ENCODE data around the gene KRT9.

DNA sequence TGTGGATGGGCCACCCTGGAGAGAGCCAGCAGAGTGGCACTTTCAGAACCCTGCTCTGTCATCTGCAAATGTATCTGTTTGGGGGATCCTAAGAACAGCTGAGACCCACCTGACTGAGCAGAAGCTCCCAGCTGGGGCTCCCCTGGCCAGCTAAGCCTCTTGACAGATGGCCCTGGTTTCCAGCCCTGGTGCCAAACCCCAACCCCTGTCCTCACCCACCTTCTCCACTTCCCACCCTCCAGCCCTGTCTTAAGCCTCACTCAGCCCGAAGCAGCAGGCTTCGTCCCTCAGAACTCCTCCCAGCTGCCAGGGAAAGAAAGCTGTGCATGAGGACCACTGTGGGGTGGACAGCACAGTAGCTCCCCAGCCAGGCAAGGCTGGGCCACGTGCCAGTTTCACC lies 3.5 kb upstream of the KRT9 start:
- TF ChIP-seq, protein P1, sequence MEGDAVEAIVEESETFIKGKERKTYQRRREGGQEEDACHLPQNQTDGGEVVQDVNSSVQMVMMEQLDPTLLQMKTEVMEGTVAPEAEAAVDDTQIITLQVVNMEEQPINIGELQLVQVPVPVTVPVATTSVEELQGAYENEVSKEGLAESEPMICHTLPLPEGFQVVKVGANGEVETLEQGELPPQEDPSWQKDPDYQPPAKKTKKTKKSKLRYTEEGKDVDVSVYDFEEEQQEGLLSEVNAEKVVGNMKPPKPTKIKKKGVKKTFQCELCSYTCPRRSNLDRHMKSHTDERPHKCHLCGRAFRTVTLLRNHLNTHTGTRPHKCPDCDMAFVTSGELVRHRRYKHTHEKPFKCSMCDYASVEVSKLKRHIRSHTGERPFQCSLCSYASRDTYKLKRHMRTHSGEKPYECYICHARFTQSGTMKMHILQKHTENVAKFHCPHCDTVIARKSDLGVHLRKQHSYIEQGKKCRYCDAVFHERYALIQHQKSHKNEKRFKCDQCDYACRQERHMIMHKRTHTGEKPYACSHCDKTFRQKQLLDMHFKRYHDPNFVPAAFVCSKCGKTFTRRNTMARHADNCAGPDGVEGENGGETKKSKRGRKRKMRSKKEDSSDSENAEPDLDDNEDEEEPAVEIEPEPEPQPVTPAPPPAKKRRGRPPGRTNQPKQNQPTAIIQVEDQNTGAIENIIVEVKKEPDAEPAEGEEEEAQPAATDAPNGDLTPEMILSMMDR (IDR thresholded peaks at IDR 0.05; ENCODE audit: poor library complexity): no peak
- no peak for TF ChIP-seq EZH2phosphoT487 (IDR thresholded peaks at IDR 0.05; ENCODE audit: low read depth, severe bottlenecking, unreplicated experiment)

All from hepatocyte (in vitro differentiated cells).